Caki2 (cell line): ENCODE data around the gene DDR2. TPM values are rescaled to one million over a fixed set of nuclear protein-coding genes. Genes with fewer than 3 reads are reported as not detected.

Experiments
- total RNA-seq: library from RNA; depleted of rRNA; stranded (reverse); fragments of >200 nt; shearing (Covaris generic); gene quantifications from 2 replicates; pipeline ENCODE4 v1.2.3, GENCODE V29; 2014; ENCODE audit warnings: low replicate concordance; rRNA removed

DDR2 gene
- total RNA-seq, 1 experiment from 2014 or later: not detected

Other genes with a start within 250 kb of the DDR2 start
- gene SH2D1B, start 220.3 kb upstream of the DDR2 start, total RNA-seq: not detected in 2 replicates
- gene UHMK1, start 134.6 kb upstream of the DDR2 start, total RNA-seq: 25.3 and 33.6 TPM in 2 replicates
- gene UAP1, start 70.7 kb upstream of the DDR2 start, total RNA-seq: 39.4 and 46.9 TPM in 2 replicates
- gene HSD17B7, start 158.2 kb downstream of the DDR2 start, total RNA-seq: 30.1 and 31.5 TPM in 2 replicates
- not detected in 2 replicates for gene CCDC190, start 228.7 kb downstream of the DDR2 start, total RNA-seq